ENCODE data around the gene RFX4.
"Not testable (repeated sequence)": the region's sequence is repeated elsewhere in the genome, so short reads cannot be mapped to it uniquely, and the experiment has no call there.

RFX4 gene

GRCh38 chr12:106620588-106620987 is 37.8 kb downstream of the RFX4 start:
- not testable (repeated sequence) for H3K36me3 Mint-ChIP-seq, H3K4me1 Mint-ChIP-seq, H3K4me3 Mint-ChIP-seq, ATAC-seq, H3K27ac Mint-ChIP-seq
- peak in 1 of 2 donors; percentile 17 for DNase-seq (ENCODE audit: low spot score in 2 of 2)
- peaks cover 16% of the 10 kb centered on the region for H3K9me3 Mint-ChIP-seq

GRCh38 chr12:106625976-106626375 is 43.2 kb downstream of the RFX4 start:
- DNase-seq (ENCODE audit: low spot score in 2 of 2) (no peak), ATAC-seq (no peak)
- Mint-ChIP-seq H3K4me3 (no peak overlapping the region), H3K27ac (no peak overlapping the region), H3K9me3 (peaks cover 4% of the 10 kb centered on the region), H3K36me3 (no peaks in the 10 kb centered on the region), H3K4me1 (no peaks in the 10 kb centered on the region)

GRCh38 chr12:106629797-106630659 is 47.2 kb downstream of the RFX4 start:
- Mint-ChIP-seq H3K4me1 (no peaks in the 10 kb centered on the region), H3K4me3 (no peak overlapping the region), H3K27ac (no peak overlapping the region), H3K9me3 (no peaks in the 10 kb centered on the region), H3K36me3 (no peaks in the 10 kb centered on the region)
- DNase-seq (ENCODE audit: low spot score in 2 of 2), result peak in 1 of 2 donors; percentile 37
- no peak for ATAC-seq

GRCh38 chr12:106631150-106631549 is 48.3 kb downstream of the RFX4 start:
- DNase-seq (ENCODE audit: low spot score in 2 of 2) (peak in 1 of 2 donors; percentile 17), ATAC-seq (no peak)
- no peaks in the 10 kb centered on the region for H3K4me1 Mint-ChIP-seq
- H3K27ac Mint-ChIP-seq, result no peak overlapping the region
- H3K9me3 Mint-ChIP-seq, result no peaks in the 10 kb centered on the region
- H3K4me3 Mint-ChIP-seq, result no peak overlapping the region
- no peaks in the 10 kb centered on the region for H3K36me3 Mint-ChIP-seq

DNA sequence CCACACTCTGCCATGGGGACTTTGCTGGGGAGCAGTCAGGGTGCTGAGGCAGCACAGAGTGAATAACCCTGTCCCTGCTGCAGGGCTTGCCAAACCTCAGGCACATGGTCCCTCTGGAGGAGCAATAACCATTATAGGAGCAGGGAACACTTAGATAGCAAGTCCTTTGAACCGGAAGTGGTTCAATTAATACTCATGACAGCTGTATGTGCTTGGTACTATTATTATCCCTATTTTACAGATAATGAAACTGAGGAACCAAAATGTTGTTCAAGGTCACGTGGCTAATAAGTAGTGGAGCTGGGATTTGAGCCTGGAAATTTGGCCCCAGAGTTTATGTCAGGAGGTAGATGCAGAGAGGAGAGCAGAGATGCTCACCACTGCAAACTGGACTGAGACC is 49.0 kb downstream of the RFX4 start:
- Mint-ChIP-seq H3K27ac (peak overlapping the region; percentile 10), H3K4me3 (no peak overlapping the region), H3K4me1 (no peaks in the 10 kb centered on the region), H3K36me3 (no peaks in the 10 kb centered on the region), H3K9me3 (no peaks in the 10 kb centered on the region)
- ATAC-seq (no peak), DNase-seq (ENCODE audit: low spot score in 2 of 2) (peak in 1 of 2 donors; percentile 30)

DNA sequence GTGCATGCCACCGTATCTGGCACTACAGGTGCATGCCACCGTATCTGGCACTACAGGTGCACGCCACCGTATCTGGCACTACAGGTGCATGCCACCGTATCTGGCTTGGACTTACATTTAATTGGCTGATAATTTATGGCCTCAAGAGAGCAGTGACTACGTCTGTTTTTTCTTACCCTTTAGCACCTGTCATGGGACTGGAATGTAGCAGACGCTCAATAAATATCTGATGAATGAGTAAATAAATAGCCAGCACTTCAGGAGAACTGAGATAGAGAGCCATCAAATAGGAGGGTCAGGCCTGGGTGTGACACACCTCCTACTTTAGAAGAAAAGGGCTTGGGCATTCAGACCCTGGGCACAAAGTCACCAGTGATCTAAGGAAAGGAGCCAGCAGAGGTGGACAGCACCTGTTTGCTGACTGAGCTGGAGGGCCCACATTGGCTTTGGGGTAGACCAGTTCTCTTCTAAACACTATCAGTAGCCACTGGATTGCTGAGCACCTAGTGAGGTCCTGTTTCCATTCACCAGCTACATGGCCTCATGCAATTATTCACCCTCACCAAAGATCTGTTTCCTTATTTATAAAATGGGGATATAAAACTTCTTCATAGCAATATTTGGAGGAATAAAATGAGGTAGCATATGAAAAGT is 50.1 kb downstream of the RFX4 start:
- H3K9me3 Mint-ChIP-seq, result no peaks in the 10 kb centered on the region
- DNase-seq (ENCODE audit: low spot score in 2 of 2), result peak in 1 of 2 donors; percentile 23
- no peak for ATAC-seq
- H3K4me1 Mint-ChIP-seq, result no peaks in the 10 kb centered on the region
- no peaks in the 10 kb centered on the region for H3K36me3 Mint-ChIP-seq
- no peak overlapping the region for H3K4me3 Mint-ChIP-seq
- no peak overlapping the region for H3K27ac Mint-ChIP-seq

DNA sequence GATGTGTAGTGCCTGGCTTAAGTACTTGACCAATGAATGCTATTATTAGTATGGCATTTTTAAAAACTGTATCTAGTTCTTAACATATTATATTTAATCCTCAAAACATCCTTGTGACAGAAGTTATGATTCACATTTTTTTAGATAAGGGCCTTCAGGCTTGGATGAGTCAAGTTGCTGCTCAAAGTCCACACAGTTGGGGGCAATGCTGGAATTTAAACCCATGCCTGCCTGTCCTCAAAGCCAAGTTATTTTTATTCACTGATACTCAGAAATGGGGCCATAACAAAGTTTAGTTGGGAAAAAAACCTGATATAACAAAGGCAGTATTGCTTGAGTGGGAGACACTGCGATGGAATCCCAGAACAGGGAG is 50.6 kb downstream of the RFX4 start:
- Mint-ChIP-seq H3K4me1 (no peaks in the 10 kb centered on the region), H3K36me3 (no peaks in the 10 kb centered on the region), H3K4me3 (no peak overlapping the region), H3K27ac (no peak overlapping the region), H3K9me3 (no peaks in the 10 kb centered on the region)
- ATAC-seq (no peak), DNase-seq (ENCODE audit: low spot score in 2 of 2) (no peak)

DNA sequence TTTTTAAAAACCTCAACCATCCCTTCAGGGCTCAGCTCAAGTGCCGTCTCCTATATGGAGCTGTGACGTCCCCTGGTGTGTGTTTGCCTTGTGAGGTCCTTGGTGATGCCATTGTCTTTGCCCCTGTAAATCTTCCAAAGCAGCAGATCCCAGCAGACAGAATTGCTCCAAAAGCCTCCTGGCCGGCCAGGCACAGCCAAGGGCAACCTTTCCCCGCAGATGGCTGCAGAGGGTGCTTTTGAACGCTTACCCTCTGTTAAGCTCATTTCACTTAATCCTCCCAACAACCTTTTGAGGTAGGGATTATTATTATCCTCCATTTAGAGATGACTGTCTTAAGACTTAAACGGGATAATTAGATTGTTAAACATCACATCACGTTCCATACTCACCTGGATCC is 51.4 kb downstream of the RFX4 start:
- DNase-seq (ENCODE audit: low spot score in 2 of 2) (peak in 1 of 2 donors; percentile 13), ATAC-seq (no peak)
- no peak overlapping the region for H3K27ac Mint-ChIP-seq
- no peaks in the 10 kb centered on the region for H3K4me1 Mint-ChIP-seq
- H3K9me3 Mint-ChIP-seq, result no peaks in the 10 kb centered on the region
- H3K4me3 Mint-ChIP-seq, result no peak overlapping the region
- H3K36me3 Mint-ChIP-seq, result no peaks in the 10 kb centered on the region

GRCh38 chr12:106643000-106643399 is 60.2 kb downstream of the RFX4 start:
- Mint-ChIP-seq H3K4me1 (no peaks in the 10 kb centered on the region), H3K27ac (no peak overlapping the region), H3K36me3 (no peaks in the 10 kb centered on the region), H3K4me3 (no peak overlapping the region), H3K9me3 (no peaks in the 10 kb centered on the region)
- no peak for ATAC-seq
- no peak for DNase-seq (ENCODE audit: low spot score in 2 of 2)

GRCh38 chr12:106644335-106645073 is 61.7 kb downstream of the RFX4 start:
- Mint-ChIP-seq H3K27ac (no peak overlapping the region), H3K36me3 (no peaks in the 10 kb centered on the region), H3K9me3 (no peaks in the 10 kb centered on the region), H3K4me3 (no peak overlapping the region), H3K4me1 (no peaks in the 10 kb centered on the region)
- ATAC-seq (no peak), DNase-seq (ENCODE audit: low spot score in 2 of 2) (peak in 1 of 2 donors; percentile 28)

- DNase-seq (ENCODE audit: low spot score in 2 of 2), result peak in 1 of 2 donors; percentile 17
These were observed 62.2 kb downstream of the RFX4 start for GRCh38 chr12:106645074-106645421.

DNA sequence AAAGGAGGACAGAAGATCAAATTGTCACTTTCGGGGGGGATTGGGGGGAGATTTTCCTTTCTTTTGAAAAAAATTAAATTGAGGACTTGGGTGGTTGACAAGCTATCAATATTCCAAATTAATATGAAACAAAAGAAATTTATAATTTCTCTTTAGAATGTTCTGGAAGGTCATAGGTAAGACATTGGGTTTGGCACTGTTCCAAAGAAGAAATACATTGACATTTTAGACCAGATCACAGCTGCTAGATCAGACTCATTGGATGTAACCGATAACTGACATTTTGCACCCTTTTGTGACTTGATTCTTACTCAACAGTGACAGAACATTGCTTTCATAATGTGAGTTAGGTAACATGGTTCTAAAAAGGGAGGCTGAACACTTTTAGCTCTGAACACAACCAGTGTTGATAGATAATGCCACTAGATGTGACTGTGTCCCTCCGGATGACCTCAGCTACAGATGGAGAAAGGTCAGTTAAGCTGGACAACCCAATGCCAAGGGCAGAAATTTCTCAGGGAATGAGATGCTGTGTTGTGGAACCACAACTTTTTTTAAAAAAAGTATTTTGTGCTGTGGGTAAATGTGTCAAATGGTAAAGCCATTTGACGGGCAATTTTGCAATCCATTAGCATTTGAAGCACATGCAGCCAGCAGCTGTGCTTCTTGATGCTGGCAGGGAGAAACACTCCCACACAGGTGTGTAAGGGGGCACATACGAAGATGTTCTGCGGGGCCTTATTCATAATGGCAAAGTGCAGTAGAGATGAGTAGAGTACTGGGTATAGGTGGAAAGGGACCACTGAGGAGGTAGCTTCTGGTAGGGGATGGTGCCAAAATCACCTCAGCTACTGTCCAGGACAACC is 62.9 kb downstream of the RFX4 start:
- Mint-ChIP-seq H3K9me3 (no peaks in the 10 kb centered on the region), H3K27ac (no peak overlapping the region), H3K4me3 (no peak overlapping the region), H3K36me3 (no peaks in the 10 kb centered on the region), H3K4me1 (no peaks in the 10 kb centered on the region)
- DNase-seq (ENCODE audit: low spot score in 2 of 2) (peak in 1 of 2 donors; percentile 23), ATAC-seq (no peak)

More at GRCh38 chr12:106645074-106645421, 62.2 kb downstream of the RFX4 start:
- no peak overlapping the region for H3K4me3 Mint-ChIP-seq
- no peaks in the 10 kb centered on the region for H3K9me3 Mint-ChIP-seq
- no peaks in the 10 kb centered on the region for H3K4me1 Mint-ChIP-seq
- no peaks in the 10 kb centered on the region for H3K36me3 Mint-ChIP-seq
- no peak overlapping the region for H3K27ac Mint-ChIP-seq
- ATAC-seq, result no peak

DNA sequence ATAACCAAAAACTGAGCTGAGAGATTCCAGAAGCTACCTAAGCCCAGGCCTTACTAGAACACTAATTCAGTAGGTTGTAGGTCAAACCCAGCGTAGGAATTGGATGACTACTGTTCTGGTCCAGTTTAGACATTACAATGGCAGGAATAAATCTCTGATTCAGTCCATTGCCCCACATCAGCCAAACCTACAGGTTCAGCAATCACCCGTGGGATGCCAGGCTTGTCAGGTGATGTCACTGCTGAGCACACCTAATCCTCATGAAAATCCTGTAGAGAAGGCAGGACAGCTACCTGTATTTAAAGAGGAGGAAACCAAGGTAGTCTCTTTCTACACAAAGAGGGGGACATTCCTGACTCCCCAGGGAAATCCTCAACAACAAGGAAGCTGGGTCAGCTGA is 63.7 kb downstream of the RFX4 start:
- no peaks in the 10 kb centered on the region for H3K36me3 Mint-ChIP-seq

DNA sequence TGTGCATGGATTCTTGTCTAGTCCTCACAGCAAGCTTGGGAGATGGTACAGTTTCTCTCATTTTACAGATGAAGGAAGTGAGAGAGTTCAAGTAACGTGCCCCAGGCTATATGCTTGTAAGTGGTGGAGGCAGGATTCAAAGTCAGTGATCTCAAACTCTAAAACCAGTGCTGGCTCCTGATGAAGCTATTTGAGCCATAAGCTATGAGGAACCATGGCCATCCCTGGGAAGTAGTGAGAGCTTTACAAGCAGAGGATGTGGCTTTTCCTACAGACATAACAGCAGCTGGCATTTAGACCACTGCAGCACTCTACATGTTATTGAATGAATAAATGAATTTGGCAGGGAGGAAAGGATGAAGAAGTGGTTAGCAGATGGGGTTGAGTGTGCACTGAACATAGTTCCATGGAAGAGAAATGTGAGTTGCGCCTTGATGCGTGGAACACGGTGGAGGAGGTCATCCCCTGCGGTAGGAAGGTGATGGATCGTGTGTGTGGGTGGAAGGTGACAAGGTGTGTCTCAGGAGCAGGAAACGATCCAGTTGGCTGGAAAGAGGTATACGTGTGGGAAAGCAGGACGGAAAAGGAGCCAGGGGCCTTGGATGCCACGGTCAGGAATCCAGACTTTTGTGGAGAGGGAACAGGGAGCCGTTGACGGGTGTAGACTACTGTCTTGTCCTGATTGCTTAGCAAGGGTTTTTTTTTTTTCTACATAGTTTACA is 65.2 kb downstream of the RFX4 start:
- Mint-ChIP-seq H3K36me3 (no peaks in the 10 kb centered on the region), H3K4me1 (no peaks in the 10 kb centered on the region), H3K9me3 (no peaks in the 10 kb centered on the region), H3K4me3 (no peak overlapping the region), H3K27ac (no peak overlapping the region)
- DNase-seq (ENCODE audit: low spot score in 2 of 2), result peak in 1 of 2 donors; percentile 42
- ATAC-seq, result no peak

More for the DNA sequence above, 63.7 kb downstream of the RFX4 start:
- ATAC-seq, result no peak
- Mint-ChIP-seq H3K4me3 (no peak overlapping the region), H3K27ac (no peak overlapping the region), H3K9me3 (no peaks in the 10 kb centered on the region), H3K4me1 (no peaks in the 10 kb centered on the region)
- DNase-seq (ENCODE audit: low spot score in 2 of 2), result peak in 1 of 2 donors; percentile 34

Data from stimulated activated effector memory CD8-positive, alpha-beta T cell treated with anti-CD3 and anti-CD28 coated beads, Interleukin-12 subunit alpha, Interleukin-12 subunit beta, amount 100 ng/mL, for 72 hours (primary cell).